ENCODE results near the gene LRP1-AS. TPM values are rescaled to one million over a fixed set of nuclear protein-coding genes. Genes with fewer than 3 reads are reported as not detected.
A peak's percentile ranks its signal among the peaks of the same experiment; 100 is the strongest.

LRP1-AS gene
- polyA plus RNA-seq, 3 donors from 2014 or later: not detected

DNA sequence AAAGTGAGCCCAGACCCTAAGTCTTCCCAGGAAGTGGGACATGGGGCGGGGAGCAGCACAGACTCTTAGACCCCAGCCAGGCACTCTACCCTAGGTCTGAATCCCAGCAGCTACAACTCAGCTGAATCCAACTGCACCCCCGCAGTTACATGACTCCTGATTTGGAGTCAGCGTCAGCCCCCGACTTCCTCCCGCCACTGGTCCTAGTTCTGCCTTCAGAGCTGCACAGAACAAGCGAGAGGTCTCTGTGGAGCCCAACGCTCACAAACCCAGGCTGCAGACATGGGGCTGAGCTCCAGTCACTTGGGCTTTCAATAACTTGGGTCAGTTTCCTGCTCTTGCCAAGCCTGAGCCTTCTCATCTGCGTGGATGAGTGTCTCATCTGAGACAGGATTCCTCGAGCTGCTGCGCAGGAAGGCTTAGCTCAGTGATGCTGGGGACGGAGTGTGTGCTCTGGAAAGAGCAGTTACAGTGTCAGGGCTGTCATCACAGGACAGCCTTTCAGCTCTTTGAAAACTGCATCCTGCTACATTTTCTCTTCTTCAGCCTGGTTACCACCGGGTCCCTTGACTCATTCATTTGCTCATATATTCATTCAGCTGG lies 38.6 kb upstream of the LRP1-AS start:
- no peaks in the 10 kb centered on the region for H3K9me3 Mint-ChIP-seq
- H3K27me3 Mint-ChIP-seq (ENCODE audit: low read depth in 3 of 3): peaks cover 0 to 5% (median 5%) of the 10 kb centered on the region in 3 donors
- H3K27ac Mint-ChIP-seq: no peak overlapping the region
- DNase-seq: no peak
- no peaks in the 10 kb centered on the region for H3K36me3 Mint-ChIP-seq
- no peak overlapping the region for H3K4me3 Mint-ChIP-seq
- no peaks in the 10 kb centered on the region for H3K4me1 Mint-ChIP-seq

DNA sequence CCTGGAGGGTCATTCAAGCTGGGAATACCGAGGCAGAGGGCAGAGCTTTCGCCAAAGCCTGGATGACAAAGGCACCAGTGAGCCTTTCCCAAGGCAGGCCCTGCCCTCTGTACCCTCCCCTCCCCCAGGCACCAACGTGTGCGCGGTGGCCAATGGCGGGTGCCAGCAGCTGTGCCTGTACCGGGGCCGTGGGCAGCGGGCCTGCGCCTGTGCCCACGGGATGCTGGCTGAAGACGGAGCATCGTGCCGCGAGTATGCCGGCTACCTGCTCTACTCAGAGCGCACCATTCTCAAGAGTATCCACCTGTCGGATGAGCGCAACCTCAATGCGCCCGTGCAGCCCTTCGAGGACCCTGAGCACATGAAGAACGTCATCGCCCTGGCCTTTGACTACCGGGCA lies 38.0 kb upstream of the LRP1-AS start:
- Mint-ChIP-seq H3K9me3 (no peaks in the 10 kb centered on the region), H3K4me3 (no peak overlapping the region), H3K36me3 (no peaks in the 10 kb centered on the region), H3K27ac (no peak overlapping the region), H3K4me1 (no peaks in the 10 kb centered on the region), H3K27me3 (ENCODE audit: low read depth in 3 of 3) (peaks cover 0 to 5% (median 5%) of the 10 kb centered on the region in 3 donors)
- DNase-seq: no peak

DNA sequence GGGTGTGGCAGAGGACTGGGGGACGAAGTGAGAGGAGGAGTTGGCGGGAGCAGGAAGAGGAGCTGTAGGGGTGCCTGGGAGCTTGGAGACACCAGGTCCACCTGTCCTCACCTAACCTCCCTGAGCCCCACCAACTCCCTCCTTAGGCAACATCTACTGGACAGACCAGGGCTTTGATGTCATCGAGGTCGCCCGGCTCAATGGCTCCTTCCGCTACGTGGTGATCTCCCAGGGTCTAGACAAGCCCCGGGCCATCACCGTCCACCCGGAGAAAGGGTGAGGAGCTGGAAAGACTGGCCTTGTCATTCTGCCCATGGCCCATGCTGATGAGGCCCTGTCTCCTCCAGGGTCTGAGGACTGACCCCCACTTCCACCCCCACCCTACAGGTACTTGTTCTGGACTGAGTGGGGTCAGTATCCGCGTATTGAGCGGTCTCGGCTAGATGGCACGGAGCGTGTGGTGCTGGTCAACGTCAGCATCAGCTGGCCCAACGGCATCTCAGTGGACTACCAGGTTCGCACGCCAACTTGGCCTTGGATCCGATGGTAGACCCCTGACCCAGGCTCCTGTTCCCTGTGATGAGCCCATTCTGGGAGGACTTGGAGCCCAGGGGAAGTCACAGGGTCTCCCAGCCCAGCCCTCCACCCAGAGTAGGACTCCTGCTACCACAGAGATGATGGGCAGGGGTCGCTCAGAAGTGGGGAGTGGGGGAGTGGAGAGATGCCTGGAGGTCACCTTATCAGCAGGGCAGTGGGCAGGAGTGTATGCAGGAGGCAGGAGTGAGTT lies 36.7 kb upstream of the LRP1-AS start:
- Mint-ChIP-seq H3K27ac (peak overlapping the region in 1 of 6 donors; percentile 15), H3K36me3 (no peaks in the 10 kb centered on the region), H3K4me1 (no peaks in the 10 kb centered on the region), H3K9me3 (no peaks in the 10 kb centered on the region), H3K4me3 (no peak overlapping the region), H3K27me3 (ENCODE audit: low read depth in 3 of 3) (peaks cover 0 to 5% (median 5%) of the 10 kb centered on the region in 3 donors)
- no peak for DNase-seq

DNA sequence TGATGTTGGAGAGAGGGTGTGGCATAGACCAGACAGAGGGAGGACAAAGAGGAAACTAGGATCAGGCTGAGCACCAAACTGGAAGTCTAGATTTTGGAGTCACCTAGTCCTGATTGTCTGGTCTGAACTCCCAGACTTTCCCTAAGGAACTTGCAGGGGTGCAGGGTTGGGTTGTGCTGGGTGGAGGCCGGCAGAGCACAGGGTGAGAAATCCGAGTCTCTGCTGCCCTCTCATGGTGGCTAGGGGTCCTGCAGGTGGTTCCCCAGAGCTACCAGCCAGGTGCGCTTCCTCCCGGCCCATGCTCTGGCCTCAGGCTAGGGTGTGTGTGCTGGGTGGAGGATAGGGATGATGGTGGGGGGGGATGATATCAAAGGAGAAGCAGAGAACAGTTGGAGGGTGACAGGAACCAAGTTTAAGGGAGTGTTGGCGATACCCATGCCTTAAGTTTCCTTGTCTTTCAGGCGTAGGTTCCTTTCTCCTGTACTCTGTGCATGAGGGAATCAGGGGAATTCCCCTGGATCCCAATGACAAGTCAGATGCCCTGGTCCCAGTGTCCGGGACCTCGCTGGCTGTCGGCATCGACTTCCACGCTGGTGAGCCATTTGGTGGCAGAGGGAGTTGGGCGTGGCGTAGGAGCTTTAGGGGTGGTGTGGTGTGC lies 35.6 kb upstream of the LRP1-AS start:
- peaks cover 0 to 6% (median 3%) of the 10 kb centered on the region in 3 donors for H3K27me3 Mint-ChIP-seq (ENCODE audit: low read depth in 3 of 3)
- H3K36me3 Mint-ChIP-seq: no peaks in the 10 kb centered on the region
- H3K4me1 Mint-ChIP-seq: no peaks in the 10 kb centered on the region
- no peaks in the 10 kb centered on the region for H3K9me3 Mint-ChIP-seq
- no peak overlapping the region for H3K27ac Mint-ChIP-seq
- peak; percentile 65 to 72 (median 66) for DNase-seq
- H3K4me3 Mint-ChIP-seq: no peak overlapping the region

DNA sequence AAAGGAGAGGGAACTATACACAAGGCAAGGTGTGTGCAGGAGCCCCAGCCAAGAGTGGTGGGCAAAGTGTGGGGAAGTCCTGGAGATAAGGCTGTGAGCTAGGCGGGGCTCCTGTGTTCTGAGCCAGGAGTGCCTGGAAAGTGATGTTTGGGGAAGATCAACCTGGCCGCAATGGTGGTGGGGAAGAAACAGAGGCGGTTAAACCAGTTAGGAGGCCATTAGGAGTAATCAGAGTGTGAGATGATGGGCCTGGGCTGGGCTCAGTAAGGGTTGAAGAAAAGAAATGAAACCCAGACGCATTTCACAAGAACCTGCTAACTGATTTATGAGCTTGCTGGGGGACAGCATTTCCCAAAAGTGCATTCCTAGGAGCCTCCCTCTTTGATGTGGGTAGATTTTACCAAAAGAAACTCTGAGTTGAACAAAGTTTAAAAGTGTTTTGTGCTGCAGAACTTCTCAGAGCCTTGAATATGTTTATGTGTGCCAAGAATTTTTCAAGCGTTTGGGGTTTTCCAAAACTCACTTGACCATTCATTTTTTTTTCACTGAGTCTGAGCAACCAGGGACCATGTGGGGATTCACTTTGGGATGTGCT lies 34.2 kb upstream of the LRP1-AS start:
- Mint-ChIP-seq H3K27me3 (ENCODE audit: low read depth in 3 of 3) (peaks cover 0 to 6% (median 3%) of the 10 kb centered on the region in 3 donors), H3K4me3 (no peak overlapping the region), H3K4me1 (no peaks in the 10 kb centered on the region), H3K36me3 (no peaks in the 10 kb centered on the region), H3K9me3 (no peaks in the 10 kb centered on the region), H3K27ac (no peak overlapping the region)
- DNase-seq: no peak

DNA sequence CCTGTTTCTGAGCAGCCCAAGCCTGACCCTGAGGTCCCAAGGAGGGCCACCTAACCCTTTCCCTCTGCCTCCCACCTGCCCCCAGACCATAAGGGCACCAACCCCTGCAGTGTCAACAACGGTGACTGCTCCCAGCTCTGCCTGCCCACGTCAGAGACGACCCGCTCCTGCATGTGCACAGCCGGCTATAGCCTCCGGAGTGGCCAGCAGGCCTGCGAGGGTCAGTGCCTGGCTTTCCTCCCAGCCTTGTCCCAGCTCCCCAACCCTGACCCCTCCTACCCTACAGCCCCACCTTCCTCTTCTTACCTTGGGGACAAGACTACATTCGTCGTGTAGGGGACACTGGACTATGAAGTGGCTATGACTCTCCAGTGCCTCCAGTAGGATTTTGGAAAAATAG lies 33.7 kb upstream of the LRP1-AS start:
- Mint-ChIP-seq H3K27me3 (ENCODE audit: low read depth in 3 of 3) (peaks cover 0 to 6% (median 5%) of the 10 kb centered on the region in 3 donors), H3K4me3 (no peak overlapping the region), H3K27ac (no peak overlapping the region), H3K36me3 (no peaks in the 10 kb centered on the region), H3K9me3 (no peaks in the 10 kb centered on the region), H3K4me1 (no peaks in the 10 kb centered on the region)
- no peak for DNase-seq

DNA sequence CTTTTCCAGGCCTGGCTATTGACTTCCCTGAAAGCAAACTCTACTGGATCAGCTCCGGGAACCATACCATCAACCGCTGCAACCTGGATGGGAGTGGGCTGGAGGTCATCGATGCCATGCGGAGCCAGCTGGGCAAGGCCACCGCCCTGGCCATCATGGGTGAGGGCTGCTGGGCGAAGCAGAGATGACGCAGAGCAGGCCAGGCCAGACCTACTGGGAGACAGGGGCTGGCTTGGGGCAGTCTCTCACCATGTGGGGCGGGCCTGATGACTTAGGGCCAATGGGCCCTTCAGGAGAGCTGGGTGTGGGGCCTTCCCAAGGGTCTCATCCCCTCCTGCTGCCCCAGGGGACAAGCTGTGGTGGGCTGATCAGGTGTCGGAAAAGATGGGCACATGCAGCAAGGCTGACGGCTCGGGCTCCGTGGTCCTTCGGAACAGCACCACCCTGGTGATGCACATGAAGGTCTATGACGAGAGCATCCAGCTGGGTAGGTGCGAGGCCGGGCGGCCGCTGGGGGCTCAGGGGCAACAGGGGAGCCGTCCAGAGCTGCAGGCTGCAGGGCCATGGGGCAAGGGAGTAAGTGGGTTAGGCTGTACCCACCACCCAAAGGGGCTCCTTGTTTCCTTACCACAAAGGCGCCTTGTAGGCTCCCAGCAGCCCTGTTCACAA lies 33.0 kb upstream of the LRP1-AS start:
- no peak overlapping the region for H3K4me3 Mint-ChIP-seq

DNA sequence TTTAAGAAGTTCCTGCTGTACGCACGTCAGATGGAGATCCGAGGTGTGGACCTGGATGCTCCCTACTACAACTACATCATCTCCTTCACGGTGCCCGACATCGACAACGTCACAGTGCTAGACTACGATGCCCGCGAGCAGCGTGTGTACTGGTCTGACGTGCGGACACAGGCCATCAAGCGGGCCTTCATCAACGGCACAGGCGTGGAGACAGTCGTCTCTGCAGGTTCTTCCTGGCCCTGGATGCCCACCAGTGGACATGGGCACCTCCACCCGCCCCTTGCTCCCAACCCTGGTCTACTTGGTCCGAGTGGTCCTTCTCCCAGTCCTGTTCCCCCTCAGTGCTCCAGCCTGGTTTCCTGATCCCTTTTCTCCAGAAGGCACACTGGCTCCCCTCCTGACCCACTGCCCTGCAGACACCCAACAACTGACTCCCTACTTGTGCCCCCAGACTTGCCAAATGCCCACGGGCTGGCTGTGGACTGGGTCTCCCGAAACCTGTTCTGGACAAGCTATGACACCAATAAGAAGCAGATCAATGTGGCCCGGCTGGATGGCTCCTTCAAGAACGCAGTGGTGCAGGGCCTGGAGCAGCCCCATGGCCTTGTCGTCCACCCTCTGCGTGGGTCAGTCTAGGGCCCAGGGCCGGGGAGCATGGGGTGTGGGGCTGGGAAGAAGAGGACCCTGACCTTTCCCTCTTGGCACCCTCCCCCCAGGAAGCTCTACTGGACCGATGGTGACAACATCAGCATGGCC lies 32.1 kb upstream of the LRP1-AS start:
- no peak for DNase-seq
- Mint-ChIP-seq H3K4me3 (no peak overlapping the region), H3K4me1 (no peaks in the 10 kb centered on the region), H3K9me3 (no peaks in the 10 kb centered on the region), H3K27me3 (ENCODE audit: low read depth in 3 of 3) (peaks cover 0 to 6% (median 6%) of the 10 kb centered on the region in 3 donors), H3K27ac (no peak overlapping the region), H3K36me3 (no peaks in the 10 kb centered on the region)

More for the DNA sequence above, 33.0 kb upstream of the LRP1-AS start:
- Mint-ChIP-seq H3K27me3 (ENCODE audit: low read depth in 3 of 3) (peaks cover 0 to 6% (median 6%) of the 10 kb centered on the region in 3 donors), H3K9me3 (no peaks in the 10 kb centered on the region), H3K4me1 (no peaks in the 10 kb centered on the region), H3K36me3 (no peaks in the 10 kb centered on the region), H3K27ac (no peak overlapping the region)
- DNase-seq: no peak

DNA sequence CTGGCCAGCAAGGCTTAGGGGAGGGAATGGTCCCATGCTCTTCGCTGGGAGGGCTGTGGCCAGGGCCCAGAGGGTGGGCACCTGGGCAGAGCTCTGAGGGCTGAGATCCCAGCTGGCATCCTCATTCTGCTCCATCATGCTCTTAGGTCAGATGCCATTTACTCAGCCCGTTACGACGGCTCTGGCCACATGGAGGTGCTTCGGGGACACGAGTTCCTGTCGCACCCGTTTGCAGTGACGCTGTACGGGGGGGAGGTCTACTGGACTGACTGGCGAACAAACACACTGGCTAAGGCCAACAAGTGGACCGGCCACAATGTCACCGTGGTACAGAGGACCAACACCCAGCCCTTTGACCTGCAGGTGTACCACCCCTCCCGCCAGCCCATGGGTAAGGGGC lies 30.8 kb upstream of the LRP1-AS start:
- Mint-ChIP-seq H3K36me3 (no peaks in the 10 kb centered on the region), H3K4me3 (no peak overlapping the region), H3K9me3 (no peaks in the 10 kb centered on the region), H3K27me3 (ENCODE audit: low read depth in 3 of 3) (peaks cover 0 to 6% (median 3%) of the 10 kb centered on the region in 3 donors), H3K4me1 (no peaks in the 10 kb centered on the region), H3K27ac (no peak overlapping the region)
- no peak for DNase-seq

- no peak overlapping the region for H3K27ac Mint-ChIP-seq
- H3K4me3 Mint-ChIP-seq: no peak overlapping the region
- peaks cover 0 to 5% (median 4%) of the 10 kb centered on the region in 3 donors for H3K27me3 Mint-ChIP-seq (ENCODE audit: low read depth in 3 of 3)
- no peak for DNase-seq
- H3K4me1 Mint-ChIP-seq: no peaks in the 10 kb centered on the region
- no peaks in the 10 kb centered on the region for H3K36me3 Mint-ChIP-seq
- no peaks in the 10 kb centered on the region for H3K9me3 Mint-ChIP-seq
Observed at GRCh38 chr12:57177354-57177753, 29.9 kb upstream of the LRP1-AS start.

GRCh38 chr12:57176846-57177245 lies 29.4 kb upstream of the LRP1-AS start:
- Mint-ChIP-seq H3K27me3 (ENCODE audit: low read depth in 3 of 3) (peaks cover 0 to 5% (median 4%) of the 10 kb centered on the region in 3 donors), H3K36me3 (no peaks in the 10 kb centered on the region), H3K4me1 (no peaks in the 10 kb centered on the region), H3K4me3 (no peak overlapping the region), H3K27ac (no peak overlapping the region), H3K9me3 (no peaks in the 10 kb centered on the region)
- no peak for DNase-seq

DNA sequence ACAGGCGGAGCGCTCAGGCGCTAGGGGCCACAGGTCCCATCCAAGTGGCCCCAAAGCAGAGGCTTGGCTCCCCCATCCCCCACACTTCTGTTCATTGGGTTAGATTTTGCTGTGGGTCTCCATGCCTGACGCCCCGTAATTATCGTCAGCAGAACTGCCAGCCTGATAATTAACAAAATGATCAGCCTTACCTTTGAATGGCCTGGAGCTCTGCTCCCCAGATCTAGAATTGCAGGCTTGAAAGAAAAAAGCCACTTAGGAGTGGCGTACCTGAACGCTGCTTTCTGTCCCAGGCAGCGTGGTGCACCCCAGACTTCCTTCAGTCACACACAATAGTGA lies 28.7 kb upstream of the LRP1-AS start:
- no peak for DNase-seq
- Mint-ChIP-seq H3K4me1 (no peaks in the 10 kb centered on the region), H3K27ac (no peak overlapping the region), H3K9me3 (no peaks in the 10 kb centered on the region), H3K36me3 (no peaks in the 10 kb centered on the region), H3K4me3 (no peak overlapping the region), H3K27me3 (ENCODE audit: low read depth in 3 of 3) (peaks cover 0 to 5% (median 4%) of the 10 kb centered on the region in 3 donors)
